ENCODE measurements around the gene ITPRIPL1.

The ITPRIPL1 gene

GRCh38 chr2:96329456-96329855 lies 4.3 kb downstream of the ITPRIPL1 start:
- DNase-seq (ENCODE audit: low spot score), result no peak
- no peak for TF ChIP-seq CTCF (IDR thresholded peaks at IDR 0.05)
- no peak overlapping the region for H3K4me3 ChIP-seq
- no peak overlapping the region for H3K27ac ChIP-seq

GRCh38 chr2:96329874-96330273 lies 4.8 kb downstream of the ITPRIPL1 start:
- no peak overlapping the region for H3K4me3 ChIP-seq
- no peak overlapping the region for H3K27ac ChIP-seq
- no peak for TF ChIP-seq CTCF (IDR thresholded peaks at IDR 0.05)
- DNase-seq (ENCODE audit: low spot score), result no peak

- no peak for DNase-seq (ENCODE audit: low spot score)
- no peak for TF ChIP-seq CTCF (IDR thresholded peaks at IDR 0.05)
- no peak overlapping the region for H3K4me3 ChIP-seq
- no peak overlapping the region for H3K27ac ChIP-seq
These were observed 5.3 kb downstream of the ITPRIPL1 start for GRCh38 chr2:96330407-96330806.

- Histone ChIP-seq H3K27ac (peak overlapping the region in 1 of 2 donors; percentile 10), H3K4me3 (no peak overlapping the region)
- DNase-seq (ENCODE audit: low spot score), result no peak
- no peak for TF ChIP-seq CTCF (IDR thresholded peaks at IDR 0.05)
These were observed 8.6 kb downstream of the ITPRIPL1 start for GRCh38 chr2:96333708-96334107.

- no peak for TF ChIP-seq CTCF (IDR thresholded peaks at IDR 0.05)
- Histone ChIP-seq H3K4me3 (peak overlapping the region; percentile 82), H3K27ac (peak overlapping the region; percentile 83 to 84)
- DNase-seq (ENCODE audit: low spot score), result no peak
These were observed 11.1 kb downstream of the ITPRIPL1 start for GRCh38 chr2:96336104-96336775.

GRCh38 chr2:96336873-96337272 lies 11.8 kb downstream of the ITPRIPL1 start:
- Histone ChIP-seq H3K27ac (no peak overlapping the region), H3K4me3 (no peak overlapping the region)
- no peak for DNase-seq (ENCODE audit: low spot score)
- no peak for TF ChIP-seq CTCF (IDR thresholded peaks at IDR 0.05)
